Activated naive CD4-positive, alpha-beta T cell treated with anti-CD3 and anti-CD28 coated beads for 36 hours (primary cell): Measurements from ENCODE around the gene CUBN. TPM values are rescaled to one million over a fixed set of nuclear protein-coding genes. Genes with fewer than 3 reads are reported as not detected.

Source experiments
- CTCF ChIA-PET: fragments of 350-600 bp; sonication (Branson Sonifier 250); formaldehyde crosslinking; loops from one replicate; lab custom pipeline; 2021; ENCODE audit warnings: antibody characterized with exemption; lab: Charles Lee
- DNase-seq: peaks from one replicate; pipeline ENCODE4 v3.0.0-alpha.2; 2020
- H3K27ac Mint-ChIP-seq: one replicate; pipeline ENCODE4 v1.8.0; 2021; ENCODE audit warnings: mild to moderate bottlenecking, mixed read lengths
- H3K27me3 Mint-ChIP-seq: one replicate; pipeline ENCODE4 v1.8.0; 2021; ENCODE audit warnings: low read depth, mixed read lengths
- H3K36me3 Mint-ChIP-seq: one replicate; pipeline ENCODE4 v1.8.0; 2021; ENCODE audit warnings: low read depth, mixed read lengths
- H3K4me1 Mint-ChIP-seq: one replicate; pipeline ENCODE4 v1.8.0; 2021; ENCODE audit warnings: low read depth, mixed read lengths
- H3K4me3 Mint-ChIP-seq: one replicate; pipeline ENCODE4 v1.8.0; 2021; ENCODE audit warnings: mild to moderate bottlenecking, moderate library complexity, mixed read lengths
- H3K9me3 Mint-ChIP-seq: one replicate; pipeline ENCODE4 v1.8.0; 2021; ENCODE audit warnings: mixed read lengths
- intact Hi-C: fragments of 100-400 bp; cut with micrococcal nuclease; formaldehyde crosslinking; loops from one replicate; pipeline ENCODE4 v1.15.1; 2023
- total RNA-seq, 2 experiments: library from RNA; stranded (reverse); gene quantifications; one replicate each; pipeline ENCODE4 v1.2.3, GENCODE V29; 2021

Gene CUBN
- total RNA-seq, 2 experiments from 2014 or later: 0.37 to 0.41 TPM

DNA sequence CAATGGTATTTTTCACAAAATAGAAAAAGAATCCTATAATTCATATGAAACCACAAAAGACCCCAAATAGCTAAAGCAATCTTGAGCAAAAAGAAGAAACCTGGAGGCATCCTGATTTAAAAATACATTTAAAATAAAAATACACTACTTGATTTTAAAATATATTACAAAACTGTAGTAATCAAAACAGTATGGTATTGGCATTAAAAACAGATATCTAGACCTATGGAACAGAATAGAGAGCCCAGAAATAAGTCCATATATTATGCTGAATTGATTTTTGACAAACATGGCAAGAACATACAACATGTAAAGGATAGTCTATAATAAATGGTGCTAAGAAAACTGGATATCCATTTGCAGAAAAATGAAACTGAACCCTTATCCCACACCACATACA, 34.8 kb downstream of the CUBN start:
- Mint-ChIP-seq H3K4me3 (no peak overlapping the region), H3K27ac (no peak overlapping the region), H3K4me1 (no peaks in the 10 kb centered on the region), H3K27me3 (no peaks in the 10 kb centered on the region), H3K36me3 (peaks cover 9% of the 10 kb centered on the region), H3K9me3 (peaks cover 5% of the 10 kb centered on the region)
- CTCF ChIA-PET: no interaction called here
- intact Hi-C loops: no loop called here
- DNase-seq: no peak

DNA sequence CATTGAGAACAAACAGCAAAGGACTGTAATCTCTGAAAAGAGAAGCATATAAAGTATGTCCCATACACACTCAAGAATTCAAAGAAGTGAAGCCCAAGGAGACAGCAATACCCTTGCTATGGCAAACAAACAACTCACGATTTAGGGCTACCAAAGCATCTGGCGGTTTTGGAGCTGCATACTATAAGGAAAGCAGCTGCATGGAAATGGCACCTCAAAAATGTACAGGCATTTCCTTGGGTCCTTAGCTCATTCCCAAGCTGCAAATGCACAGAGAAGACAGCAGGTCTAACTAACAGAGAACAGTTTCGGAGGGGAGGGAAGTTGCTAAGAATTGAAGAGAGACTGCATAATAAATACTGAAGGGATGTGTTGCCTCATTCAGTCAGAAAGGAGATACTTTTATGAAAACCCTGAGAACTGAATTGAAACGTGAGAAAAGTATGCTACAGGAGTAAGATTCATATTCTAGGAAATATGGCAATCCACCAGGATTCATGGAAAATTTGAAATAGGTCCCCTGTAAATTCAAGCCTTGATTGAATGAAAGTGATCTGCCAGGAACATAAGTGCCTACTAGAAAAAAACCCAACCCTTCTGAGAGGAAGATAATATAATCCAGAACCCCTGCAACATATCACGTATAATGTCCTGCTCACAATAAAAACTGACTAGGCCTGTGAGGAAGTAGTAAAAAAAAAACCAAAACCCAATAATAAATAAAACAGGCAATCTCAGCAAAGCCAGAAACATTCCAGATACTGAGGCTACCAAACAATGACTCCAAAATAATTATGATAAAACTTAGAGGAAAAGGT, 36.4 kb downstream of the CUBN start:
- CTCF ChIA-PET: interaction anchor here (0.9 kb wide), 1 partner anchor 15 kb away, joined by 3 read pairs; no protein-coding TSS in a partner anchor
- intact Hi-C loops: no loop called here
- H3K36me3 Mint-ChIP-seq: peaks cover 9% of the 10 kb centered on the region
- H3K4me3 Mint-ChIP-seq: no peak overlapping the region
- no peaks in the 10 kb centered on the region for H3K4me1 Mint-ChIP-seq
- H3K27me3 Mint-ChIP-seq: no peaks in the 10 kb centered on the region
- no peak overlapping the region for H3K27ac Mint-ChIP-seq
- DNase-seq: no peak
- peaks cover 5% of the 10 kb centered on the region for H3K9me3 Mint-ChIP-seq

DNA sequence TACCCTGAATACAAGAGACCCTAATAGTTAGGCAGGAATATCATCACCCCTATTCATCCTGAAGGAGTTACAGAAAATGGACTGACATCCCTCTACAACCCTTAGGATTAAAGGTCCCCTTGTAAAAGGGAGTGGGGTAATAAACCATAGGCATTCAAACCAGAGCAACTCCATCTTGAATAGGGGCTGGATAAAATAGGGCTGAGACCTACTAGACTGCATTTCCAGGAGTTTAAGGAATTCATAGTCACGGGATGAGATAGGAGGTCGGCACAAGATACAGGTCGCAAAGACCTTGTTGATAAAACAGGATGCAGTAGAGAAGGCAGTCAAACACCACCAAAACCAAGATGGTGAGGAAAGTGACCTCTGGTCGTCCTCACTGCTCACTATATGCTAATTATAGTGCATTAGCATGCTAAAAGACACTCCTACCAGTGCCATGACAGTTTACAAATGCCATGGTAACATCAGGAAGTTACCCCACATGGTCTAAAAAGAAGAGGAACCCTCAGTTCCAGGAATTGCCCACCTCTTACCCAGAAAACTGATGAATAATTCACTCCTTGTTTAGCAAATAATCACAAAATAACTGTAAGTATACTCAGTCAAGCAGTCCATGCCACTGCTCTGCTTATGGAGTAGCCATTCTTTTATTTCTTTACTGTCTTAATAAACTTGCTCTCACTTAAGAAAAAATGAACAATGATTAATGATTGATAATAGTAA, 37.2 kb downstream of the CUBN start:
- CTCF ChIA-PET: interaction anchor here (0.6 to 0.9 kb wide), 2 partner anchors 14 to 41 kb away, joined by 3 read pairs; no protein-coding TSS in a partner anchor
- intact Hi-C loops: no loop called here
- Mint-ChIP-seq H3K36me3 (peaks cover 9% of the 10 kb centered on the region), H3K9me3 (peaks cover 5% of the 10 kb centered on the region), H3K4me1 (no peaks in the 10 kb centered on the region), H3K27me3 (no peaks in the 10 kb centered on the region), H3K4me3 (no peak overlapping the region), H3K27ac (no peak overlapping the region)
- no peak for DNase-seq

- CTCF ChIA-PET: interaction anchor here (1.2 kb wide), 1 partner anchor 167 kb away, joined by 3 read pairs; no protein-coding TSS in a partner anchor
- no peaks in the 10 kb centered on the region for H3K27me3 Mint-ChIP-seq
- no peak for DNase-seq
- intact Hi-C loops: no loop called here
- H3K27ac Mint-ChIP-seq: no peak overlapping the region
- no peaks in the 10 kb centered on the region for H3K4me1 Mint-ChIP-seq
- H3K9me3 Mint-ChIP-seq: no peaks in the 10 kb centered on the region
- no peak overlapping the region for H3K4me3 Mint-ChIP-seq
- H3K36me3 Mint-ChIP-seq: peaks cover 10% of the 10 kb centered on the region
Observed at GRCh38 chr10:17088118-17088806, 41.3 kb downstream of the CUBN start.

GRCh38 chr10:17086865-17087367, 42.7 kb downstream of the CUBN start:
- Mint-ChIP-seq H3K27ac (no peak overlapping the region), H3K9me3 (no peaks in the 10 kb centered on the region), H3K4me1 (no peaks in the 10 kb centered on the region), H3K36me3 (peaks cover 15% of the 10 kb centered on the region), H3K4me3 (no peak overlapping the region), H3K27me3 (no peaks in the 10 kb centered on the region)
- no peak for DNase-seq
- CTCF ChIA-PET: interaction anchor here (1.2 kb wide), 1 partner anchor 168 kb away, joined by 3 read pairs; no protein-coding TSS in a partner anchor
- intact Hi-C loops: no loop called here

DNA sequence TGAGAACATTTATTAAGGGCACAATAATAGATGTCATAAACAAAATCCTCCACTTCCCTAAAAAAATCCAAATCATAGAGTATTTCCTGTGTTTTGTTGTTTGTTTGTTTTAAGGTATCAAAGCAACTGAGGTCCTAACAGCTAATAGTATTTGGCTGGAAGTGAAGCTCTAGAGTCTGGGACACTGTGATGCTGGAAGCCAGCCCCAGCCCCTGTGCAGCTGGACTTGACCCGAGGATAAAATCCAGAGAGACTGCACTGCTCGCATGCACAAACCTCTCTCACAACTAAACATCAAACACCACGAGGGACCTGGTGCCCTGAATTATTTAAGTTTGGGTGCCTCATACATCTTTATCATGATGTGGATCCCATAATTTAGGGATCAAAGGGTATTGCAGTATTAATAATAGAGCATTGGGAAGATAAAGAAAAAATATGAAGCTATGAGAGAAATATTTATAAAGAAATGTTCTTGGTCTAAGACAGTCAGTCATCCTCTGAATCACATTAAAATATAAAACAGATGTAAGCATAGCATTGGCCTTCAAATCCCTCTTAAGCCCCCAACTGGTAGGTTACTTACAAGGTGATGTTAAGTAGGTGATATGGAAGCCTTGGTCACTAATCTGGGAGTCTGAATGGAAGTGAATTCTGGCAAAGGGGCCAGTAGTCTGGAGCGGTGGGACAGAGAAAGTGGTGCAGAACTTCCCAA, 44.4 kb downstream of the CUBN start:
- H3K36me3 Mint-ChIP-seq: peaks cover 16% of the 10 kb centered on the region
- no peaks in the 10 kb centered on the region for H3K9me3 Mint-ChIP-seq
- intact Hi-C loops: no loop called here
- no peaks in the 10 kb centered on the region for H3K4me1 Mint-ChIP-seq
- no peak for DNase-seq
- H3K4me3 Mint-ChIP-seq: no peak overlapping the region
- H3K27me3 Mint-ChIP-seq: no peaks in the 10 kb centered on the region
- CTCF ChIA-PET: no interaction called here
- no peak overlapping the region for H3K27ac Mint-ChIP-seq

GRCh38 chr10:17084258-17084657, 45.4 kb downstream of the CUBN start:
- CTCF ChIA-PET: no interaction called here
- Mint-ChIP-seq H3K36me3 (peaks cover 16% of the 10 kb centered on the region), H3K27me3 (no peaks in the 10 kb centered on the region), H3K27ac (no peak overlapping the region), H3K9me3 (no peaks in the 10 kb centered on the region), H3K4me1 (peaks cover 3% of the 10 kb centered on the region), H3K4me3 (no peak overlapping the region)
- intact Hi-C loops: no loop called here
- DNase-seq: no peak

DNA sequence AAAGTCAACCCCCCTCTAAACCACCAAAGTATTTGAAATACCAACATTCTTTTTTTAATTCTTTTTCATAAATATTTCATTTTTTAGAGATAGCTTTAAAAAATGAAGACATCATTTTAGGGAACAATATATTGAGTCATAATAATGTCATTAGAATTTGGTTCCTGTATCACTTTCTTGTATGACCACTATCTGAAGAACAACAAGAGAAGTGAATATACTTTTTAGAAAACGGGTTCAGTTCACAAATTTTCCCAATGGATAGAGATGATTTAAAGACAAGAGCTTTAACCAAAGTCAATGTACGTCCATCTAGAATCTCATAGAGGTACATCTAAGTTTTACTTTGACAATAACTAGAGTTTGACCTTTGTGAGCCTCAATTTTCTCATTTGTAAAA, 48.2 kb downstream of the CUBN start:
- Mint-ChIP-seq H3K36me3 (peaks cover 16% of the 10 kb centered on the region), H3K27me3 (no peaks in the 10 kb centered on the region), H3K9me3 (no peaks in the 10 kb centered on the region), H3K4me1 (peaks cover 9% of the 10 kb centered on the region), H3K4me3 (no peak overlapping the region), H3K27ac (no peak overlapping the region)
- CTCF ChIA-PET: no interaction called here
- intact Hi-C loops: no loop called here
- DNase-seq: no peak

DNA sequence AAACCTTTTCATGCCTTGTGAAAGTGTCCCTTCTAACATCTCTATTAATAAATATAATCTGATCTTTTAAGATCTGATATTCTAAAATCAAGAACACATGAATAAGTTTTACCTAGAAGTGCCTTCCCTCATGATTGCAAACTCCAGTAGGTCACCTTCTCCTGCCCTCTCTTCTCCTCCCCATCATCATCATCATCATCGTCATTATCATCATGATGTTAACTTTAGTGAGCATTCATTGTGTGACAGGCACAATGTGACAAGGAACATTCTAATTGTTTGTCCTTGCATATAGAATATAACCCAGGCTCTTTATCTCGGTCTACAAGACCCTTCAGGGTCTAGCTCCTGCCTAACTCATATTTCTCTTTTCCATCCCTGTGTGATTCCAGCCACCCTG, 51.7 kb downstream of the CUBN start:
- Mint-ChIP-seq H3K27ac (no peak overlapping the region), H3K4me1 (peaks cover 28% of the 10 kb centered on the region), H3K9me3 (no peaks in the 10 kb centered on the region), H3K27me3 (no peaks in the 10 kb centered on the region), H3K36me3 (peaks cover 10% of the 10 kb centered on the region), H3K4me3 (no peak overlapping the region)
- intact Hi-C loops: no loop called here
- DNase-seq: no peak
- CTCF ChIA-PET: interaction anchor here (0.9 kb wide), 1 partner anchor 24 kb away, joined by 4 read pairs; no protein-coding TSS in a partner anchor

- Mint-ChIP-seq H3K27me3 (no peaks in the 10 kb centered on the region), H3K36me3 (peaks cover 6% of the 10 kb centered on the region), H3K4me3 (no peak overlapping the region), H3K27ac (no peak overlapping the region), H3K4me1 (peaks cover 28% of the 10 kb centered on the region), H3K9me3 (no peaks in the 10 kb centered on the region)
- intact Hi-C loops: no loop called here
- DNase-seq: no peak
- CTCF ChIA-PET: no interaction called here
Observed at GRCh38 chr10:17077346-17077781, 52.2 kb downstream of the CUBN start.

- Mint-ChIP-seq H3K4me1 (peaks cover 28% of the 10 kb centered on the region), H3K9me3 (no peaks in the 10 kb centered on the region), H3K4me3 (no peak overlapping the region), H3K27ac (no peak overlapping the region), H3K27me3 (no peaks in the 10 kb centered on the region), H3K36me3 (peaks cover 4% of the 10 kb centered on the region)
- CTCF ChIA-PET: no interaction called here
- intact Hi-C loops: no loop called here
- no peak for DNase-seq
Observed at GRCh38 chr10:17076626-17077345, 52.8 kb downstream of the CUBN start.
